Caco-2 (cell line): ENCODE results near the gene ASCC1. TPM values are rescaled to one million over a fixed set of nuclear protein-coding genes. Genes with fewer than 3 reads are reported as not detected.

ENCODE experiments used
- BruUV-seq: library from RNA; stranded (reverse); fragments of 400-500 nt; replicated peaks from 2 replicates; lab custom pipeline; 2021; lab: Mats Ljungman, UMichigan
- CTCF ChIA-PET: fragments of 300-600 bp; sonication (Branson Sonifier 250); formaldehyde crosslinking; loops from one replicate; lab custom pipeline; 2022; ENCODE audit warnings: antibody characterized with exemption; lab: Charles Lee
- POLR2A ChIA-PET: fragments of 300-600 bp; sonication (Branson Sonifier 250); formaldehyde crosslinking; loops from one replicate; lab custom pipeline; 2022; ENCODE audit warnings: antibody characterized with exemption; lab: Charles Lee
- DNase-seq, 2 experiments: peaks; one replicate each; pipeline versions ENCODE4 v3.0.0 to v3.0.0-alpha.2; 2020 to 2022
- H3K27me3 ChIP-seq: replicated peaks from 2 replicates; pipeline ENCODE4 v1.6.0; 2011; ENCODE audit warnings: low read length; ENCODE audit not compliant: control insufficient read depth, insufficient read depth
- H3K36me3 ChIP-seq: 2 replicates; pipeline ENCODE4 v1.5.1; 2011; ENCODE audit warnings: low read length; ENCODE audit not compliant: control insufficient read depth, insufficient read depth
- H3K4me1 ChIP-seq: fragments of 250-450 bp; sonication (Bioruptor Pico); 2 replicates; pipeline ENCODE4 v1.5.1; 2020; ENCODE audit warnings: mild to moderate bottlenecking
- H3K4me3 ChIP-seq: 2 replicates; pipeline ENCODE4 v1.5.1; 2011; ENCODE audit warnings: low read depth, mild to moderate bottlenecking, control low read depth, low read length
- H3K9me3 ChIP-seq: fragments of 250-450 bp; sonication (Bioruptor Pico); 2 replicates; pipeline ENCODE4 v1.5.1; 2020; ENCODE audit warnings: mild to moderate bottlenecking, moderate library complexity
- H3K27ac Mint-ChIP-seq: one replicate; pipeline ENCODE4 v1.8.0; 2022; ENCODE audit warnings: mixed read lengths; ENCODE audit not compliant: unreplicated experiment
- H3K27me3 Mint-ChIP-seq: one replicate; pipeline ENCODE4 v1.8.0; 2022; ENCODE audit warnings: mixed read lengths; ENCODE audit not compliant: insufficient read depth, unreplicated experiment
- H3K36me3 Mint-ChIP-seq: one replicate; pipeline ENCODE4 v1.8.0; 2022; ENCODE audit warnings: mild to moderate bottlenecking, mixed read lengths; ENCODE audit not compliant: insufficient read depth, unreplicated experiment
- H3K4me1 Mint-ChIP-seq: one replicate; pipeline ENCODE4 v1.8.0; 2022; ENCODE audit warnings: low read depth, mixed read lengths; ENCODE audit not compliant: unreplicated experiment
- H3K4me3 Mint-ChIP-seq: one replicate; pipeline ENCODE4 v1.8.0; 2022; ENCODE audit warnings: mild to moderate bottlenecking, moderate library complexity, mixed read lengths; ENCODE audit not compliant: unreplicated experiment
- H3K9me3 Mint-ChIP-seq: one replicate; pipeline ENCODE4 v1.8.0; 2022; ENCODE audit warnings: mixed read lengths; ENCODE audit not compliant: unreplicated experiment
- intact Hi-C: fragments of 100-400 bp; cut with micrococcal nuclease; formaldehyde crosslinking; loops from one replicate; pipeline ENCODE4 v1.10.0; 2022; ENCODE audit not compliant: unreplicated experiment
- total RNA-seq: library from RNA; stranded (reverse); gene quantifications from 2 replicates; pipeline ENCODE4 v1.2.3, GENCODE V29; 2022
- TF ChIP-seq, protein P1 (sequence below), 2 experiments: fragments of 200-600 bp in 1 of 2; IDR thresholded peaks; 1 replicate in 1 of 2; 2 replicates in 1 of 2; pipeline versions ENCODE4 v1.5.1 to v1.8.0; 2011 to 2022; ENCODE audit warnings: antibody characterized with exemption in 1 of 2, control low read depth in 1 of 2, inconsistent platforms in 1 of 2, low read depth in 1 of 2, low read length in 1 of 2, mild to moderate bottlenecking in 1 of 2, moderate library complexity in 1 of 2; ENCODE audit not compliant: insufficient read depth in 1 of 2, severe bottlenecking in 1 of 2, unreplicated experiment in 1 of 2

The ASCC1 gene
- total RNA-seq, 1 experiment from 2014 or later, result 73.7 TPM

DNA sequence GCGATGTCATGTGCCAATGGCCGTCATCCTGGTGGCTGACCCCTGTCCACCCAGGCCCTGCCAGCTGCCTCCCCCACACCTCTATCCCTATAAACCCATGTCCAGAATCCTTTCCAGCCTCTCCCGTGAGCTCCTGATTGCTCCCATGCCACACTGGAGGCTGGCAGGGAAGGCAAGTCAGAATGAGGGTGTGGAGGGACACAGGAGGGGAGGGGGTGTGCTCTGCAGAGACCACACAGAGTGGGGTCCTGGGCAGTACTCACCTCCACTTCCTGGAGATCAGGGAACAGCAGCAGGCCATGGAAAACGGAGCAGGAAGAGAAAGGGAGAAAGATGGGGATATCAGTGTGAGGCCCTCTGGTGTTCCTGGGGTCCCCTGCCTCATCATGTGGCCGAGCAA lies 143.4 kb downstream of the ASCC1 start:
- no TSS peak for BruUV-seq
- POLR2A ChIA-PET, result interaction anchor here (0.8 kb wide), 1 partner anchor 17 kb away, joined by 3 read pairs; no protein-coding TSS in a partner anchor
- TF ChIP-seq, protein P1, sequence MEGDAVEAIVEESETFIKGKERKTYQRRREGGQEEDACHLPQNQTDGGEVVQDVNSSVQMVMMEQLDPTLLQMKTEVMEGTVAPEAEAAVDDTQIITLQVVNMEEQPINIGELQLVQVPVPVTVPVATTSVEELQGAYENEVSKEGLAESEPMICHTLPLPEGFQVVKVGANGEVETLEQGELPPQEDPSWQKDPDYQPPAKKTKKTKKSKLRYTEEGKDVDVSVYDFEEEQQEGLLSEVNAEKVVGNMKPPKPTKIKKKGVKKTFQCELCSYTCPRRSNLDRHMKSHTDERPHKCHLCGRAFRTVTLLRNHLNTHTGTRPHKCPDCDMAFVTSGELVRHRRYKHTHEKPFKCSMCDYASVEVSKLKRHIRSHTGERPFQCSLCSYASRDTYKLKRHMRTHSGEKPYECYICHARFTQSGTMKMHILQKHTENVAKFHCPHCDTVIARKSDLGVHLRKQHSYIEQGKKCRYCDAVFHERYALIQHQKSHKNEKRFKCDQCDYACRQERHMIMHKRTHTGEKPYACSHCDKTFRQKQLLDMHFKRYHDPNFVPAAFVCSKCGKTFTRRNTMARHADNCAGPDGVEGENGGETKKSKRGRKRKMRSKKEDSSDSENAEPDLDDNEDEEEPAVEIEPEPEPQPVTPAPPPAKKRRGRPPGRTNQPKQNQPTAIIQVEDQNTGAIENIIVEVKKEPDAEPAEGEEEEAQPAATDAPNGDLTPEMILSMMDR (IDR thresholded peaks at IDR 0.05; ENCODE audit: insufficient read depth in 1 of 2, low read depth in 1 of 2, low read length in 1 of 2, severe bottlenecking in 1 of 2, unreplicated experiment in 1 of 2), result no peak
- CTCF ChIA-PET, result interaction anchor here (4.2 kb wide), 1 partner anchor 23 kb away, joined by 22 read pairs; no protein-coding TSS in a partner anchor
- H3K4me1 Mint-ChIP-seq, result peaks cover 11% of the 10 kb centered on the region
- no peak overlapping the region for H3K4me3 Mint-ChIP-seq
- no peaks in the 10 kb centered on the region for H3K9me3 Mint-ChIP-seq
- DNase-seq, result no peak
- Histone ChIP-seq H3K4me1 (no peaks in the 10 kb centered on the region), H3K36me3 (no peaks in the 10 kb centered on the region), H3K4me3 (no peak overlapping the region), H3K27me3 (no peaks in the 10 kb centered on the region), H3K9me3 (no peaks in the 10 kb centered on the region)
- no peaks in the 10 kb centered on the region for H3K36me3 Mint-ChIP-seq
- intact Hi-C loops, result no loop called here
- H3K27ac Mint-ChIP-seq, result no peak overlapping the region
- H3K27me3 Mint-ChIP-seq, result no peaks in the 10 kb centered on the region

DNA sequence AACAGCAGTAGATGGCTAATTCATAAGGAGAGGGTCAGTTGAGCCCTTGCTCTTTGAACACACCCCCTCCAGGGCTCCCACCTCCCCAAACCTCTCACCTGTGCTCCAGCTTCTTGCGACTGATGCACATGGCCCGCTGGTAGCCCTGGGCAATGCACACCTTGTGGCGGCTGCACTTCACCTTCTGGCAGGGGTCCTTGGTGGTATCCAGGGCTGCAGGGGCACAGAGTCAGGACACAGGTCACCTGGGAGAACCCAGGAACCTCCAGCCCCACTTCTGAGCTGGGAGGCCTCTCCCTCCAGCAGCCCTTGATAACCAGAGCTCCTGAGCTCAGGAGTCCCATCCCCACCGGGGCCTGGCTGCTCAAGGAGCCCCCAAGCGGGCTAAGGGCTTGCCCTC lies 144.0 kb downstream of the ASCC1 start:
- Histone ChIP-seq H3K4me1 (no peaks in the 10 kb centered on the region), H3K4me3 (no peak overlapping the region), H3K36me3 (no peaks in the 10 kb centered on the region), H3K27me3 (no peaks in the 10 kb centered on the region), H3K9me3 (no peaks in the 10 kb centered on the region)
- Mint-ChIP-seq H3K4me3 (no peak overlapping the region), H3K27ac (no peak overlapping the region), H3K4me1 (peaks cover 11% of the 10 kb centered on the region), H3K27me3 (no peaks in the 10 kb centered on the region), H3K9me3 (no peaks in the 10 kb centered on the region), H3K36me3 (no peaks in the 10 kb centered on the region)
- ChIA-PET CTCF (interaction anchor here (0.6 to 4.2 kb wide), 2 partner anchors 23 to 268 kb away, joined by 4 to 22 read pairs; no protein-coding TSS in a partner anchor), POLR2A (interaction anchor here (0.8 kb wide), 1 partner anchor 18 kb away, joined by 3 read pairs; no protein-coding TSS in a partner anchor)
- intact Hi-C loops, result no loop called here
- no peak for DNase-seq
- BruUV-seq, result no TSS peak
- TF ChIP-seq, protein P1 (IDR thresholded peaks at IDR 0.05; ENCODE audit: insufficient read depth in 1 of 2, low read depth in 1 of 2, low read length in 1 of 2, severe bottlenecking in 1 of 2, unreplicated experiment in 1 of 2), result no peak

DNA sequence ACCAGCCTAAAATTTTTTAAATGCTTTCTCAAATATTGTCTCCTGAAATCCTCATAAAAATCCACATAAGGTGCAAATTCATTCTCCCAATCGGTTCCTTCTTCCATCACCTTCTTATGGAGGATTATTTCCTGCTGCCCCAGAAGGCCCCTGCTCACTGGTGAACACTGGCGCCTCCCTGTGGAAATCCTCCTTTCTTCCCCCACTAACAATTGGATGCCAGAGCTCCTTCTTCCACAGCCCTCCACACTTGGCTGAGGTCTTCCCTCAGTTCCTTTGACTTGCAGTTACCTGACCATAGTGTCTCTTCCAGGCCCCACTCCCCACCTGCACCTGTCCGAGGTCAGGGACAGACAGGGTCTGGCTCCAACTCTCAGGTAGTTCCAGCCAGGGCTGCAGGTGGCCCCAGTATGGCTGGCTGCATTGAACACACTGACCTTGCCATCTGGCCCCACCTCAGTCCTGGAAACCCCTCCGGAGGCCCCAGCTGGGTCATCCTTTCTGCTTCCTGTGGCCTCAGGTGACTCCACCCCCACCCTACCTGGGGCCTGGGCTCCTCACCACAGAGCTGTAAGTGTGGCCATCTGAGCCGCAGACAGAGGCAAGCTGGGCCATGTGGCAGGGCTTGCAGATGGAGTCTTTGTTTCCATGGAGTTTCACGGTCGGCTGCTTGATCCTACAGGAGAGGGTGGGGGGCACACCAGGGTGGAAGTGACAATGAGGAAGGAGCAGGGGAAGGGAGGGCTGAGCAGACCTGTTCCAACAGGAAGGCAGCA lies 146.1 kb downstream of the ASCC1 start:
- peak; percentile 37 to 38 for DNase-seq
- BruUV-seq, result no TSS peak
- Mint-ChIP-seq H3K9me3 (no peaks in the 10 kb centered on the region), H3K4me1 (peaks cover 6% of the 10 kb centered on the region), H3K4me3 (no peak overlapping the region), H3K27me3 (no peaks in the 10 kb centered on the region), H3K36me3 (no peaks in the 10 kb centered on the region), H3K27ac (no peak overlapping the region)
- Histone ChIP-seq H3K36me3 (no peaks in the 10 kb centered on the region), H3K4me1 (no peaks in the 10 kb centered on the region), H3K27me3 (no peaks in the 10 kb centered on the region), H3K4me3 (no peak overlapping the region), H3K9me3 (no peaks in the 10 kb centered on the region)
- ChIA-PET CTCF (interaction anchor here (0.5 to 4.2 kb wide), 6 partner anchors 9 to 1149 kb away, joined by 3 to 22 read pairs (median 4); no protein-coding TSS in a partner anchor), POLR2A (no interaction called here)
- intact Hi-C loops, result no loop called here
- TF ChIP-seq, protein P1 (IDR thresholded peaks at IDR 0.05; ENCODE audit: insufficient read depth in 1 of 2, low read depth in 1 of 2, low read length in 1 of 2, severe bottlenecking in 1 of 2, unreplicated experiment in 1 of 2), result peak in 1 of 2 experiments; percentile 30
